Astrocyte of the spinal cord (primary cell): Measurements from ENCODE around the gene THSD7A.
A peak's percentile ranks its signal among the peaks of the same experiment; 100 is the strongest.

Experiments
- DNase-seq: peaks from one replicate; pipeline ENCODE4 v3.0.0; 2011; ENCODE audit warnings: low read depth, low spot score
- H3K4me3 ChIP-seq: 2 replicates; pipeline ENCODE4 v1.5.1; 2011; ENCODE audit warnings: low read depth, mild to moderate bottlenecking, low read length, moderate library complexity
- in situ Hi-C: cut with HindIII; loops from 2 replicates; pipeline ENCODE4 v1.10.0; 2017; ENCODE audit warnings: low sequenced_read_pairs
- TF ChIP-seq, protein P1 (sequence below): IDR thresholded peaks from 2 replicates; pipeline ENCODE4 v1.5.1; 2012; ENCODE audit warnings: low read depth, mild to moderate bottlenecking, low read length, inconsistent platforms

The THSD7A gene

GRCh38 chr7:11788568-11788967, 43.4 kb downstream of the THSD7A start:
- no peak for DNase-seq
- in situ Hi-C loops: no loop called here
- TF ChIP-seq, protein P1, sequence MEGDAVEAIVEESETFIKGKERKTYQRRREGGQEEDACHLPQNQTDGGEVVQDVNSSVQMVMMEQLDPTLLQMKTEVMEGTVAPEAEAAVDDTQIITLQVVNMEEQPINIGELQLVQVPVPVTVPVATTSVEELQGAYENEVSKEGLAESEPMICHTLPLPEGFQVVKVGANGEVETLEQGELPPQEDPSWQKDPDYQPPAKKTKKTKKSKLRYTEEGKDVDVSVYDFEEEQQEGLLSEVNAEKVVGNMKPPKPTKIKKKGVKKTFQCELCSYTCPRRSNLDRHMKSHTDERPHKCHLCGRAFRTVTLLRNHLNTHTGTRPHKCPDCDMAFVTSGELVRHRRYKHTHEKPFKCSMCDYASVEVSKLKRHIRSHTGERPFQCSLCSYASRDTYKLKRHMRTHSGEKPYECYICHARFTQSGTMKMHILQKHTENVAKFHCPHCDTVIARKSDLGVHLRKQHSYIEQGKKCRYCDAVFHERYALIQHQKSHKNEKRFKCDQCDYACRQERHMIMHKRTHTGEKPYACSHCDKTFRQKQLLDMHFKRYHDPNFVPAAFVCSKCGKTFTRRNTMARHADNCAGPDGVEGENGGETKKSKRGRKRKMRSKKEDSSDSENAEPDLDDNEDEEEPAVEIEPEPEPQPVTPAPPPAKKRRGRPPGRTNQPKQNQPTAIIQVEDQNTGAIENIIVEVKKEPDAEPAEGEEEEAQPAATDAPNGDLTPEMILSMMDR: no peak
- H3K4me3 ChIP-seq: no peak overlapping the region

GRCh38 chr7:11787534-11787933, 44.5 kb downstream of the THSD7A start:
- in situ Hi-C loops: no loop called here
- DNase-seq: no peak

DNA sequence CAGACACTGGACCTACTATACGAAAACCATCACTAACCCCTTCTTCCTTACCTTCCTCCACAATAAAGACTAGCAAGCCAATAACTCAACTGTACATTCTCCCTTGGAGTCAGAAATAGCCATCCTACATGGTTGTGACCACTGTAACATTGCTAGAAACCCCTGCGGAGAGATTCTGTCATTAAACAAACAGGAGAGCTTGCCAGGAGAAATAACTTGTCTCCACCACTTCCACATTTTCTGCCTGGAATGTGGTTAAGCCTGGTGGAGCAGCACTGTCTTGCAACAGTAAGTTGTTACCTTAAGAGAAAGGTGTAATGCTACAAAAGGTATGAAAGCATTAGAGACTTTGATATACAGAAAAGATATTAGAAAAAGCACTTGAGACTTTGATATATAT, 45.8 kb downstream of the THSD7A start:
- in situ Hi-C loops: no loop called here
- no peak overlapping the region for H3K4me3 ChIP-seq
- TF ChIP-seq, protein P1: no peak
- peak; percentile 93 for DNase-seq

More at GRCh38 chr7:11787534-11787933, 44.5 kb downstream of the THSD7A start:
- TF ChIP-seq, protein P1: no peak
- H3K4me3 ChIP-seq: no peak overlapping the region

DNA sequence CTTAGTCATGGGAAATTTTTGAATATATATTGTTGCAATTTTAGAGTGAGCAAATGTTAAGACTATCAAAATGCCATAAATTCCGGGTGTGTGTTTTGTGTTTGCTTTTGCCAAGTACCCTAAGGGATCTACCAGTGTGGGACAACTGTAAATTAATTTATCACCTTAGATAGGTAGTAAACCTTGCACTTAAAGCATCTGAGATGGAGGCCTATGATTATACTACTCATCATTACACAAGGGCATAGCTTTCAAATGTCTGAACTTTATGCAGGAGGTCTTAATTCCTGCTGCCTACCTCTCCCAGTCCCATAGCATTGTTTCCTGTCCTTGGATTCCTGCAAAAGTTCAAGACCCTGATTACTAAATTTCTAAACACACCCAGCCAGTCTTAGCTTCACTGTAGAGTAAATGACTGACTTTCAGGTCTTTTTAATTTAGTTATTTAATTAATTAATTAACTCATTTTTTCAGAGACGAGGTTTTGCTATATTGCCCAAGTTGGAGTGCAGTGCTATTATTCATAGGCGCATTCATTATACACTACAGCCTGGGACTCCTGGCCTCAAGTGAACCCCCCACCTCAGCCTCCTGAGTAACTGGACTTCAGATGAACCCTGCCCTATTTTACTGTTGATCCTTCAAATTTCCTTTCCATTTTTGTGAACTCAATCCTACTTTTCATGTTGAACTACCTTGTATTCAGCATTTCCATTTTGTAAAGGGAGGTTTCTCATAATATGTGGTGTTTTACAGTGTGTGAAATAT, 47.0 kb downstream of the THSD7A start:
- in situ Hi-C loops: no loop called here
- TF ChIP-seq, protein P1: no peak
- DNase-seq: no peak
- H3K4me3 ChIP-seq: no peak overlapping the region

DNA sequence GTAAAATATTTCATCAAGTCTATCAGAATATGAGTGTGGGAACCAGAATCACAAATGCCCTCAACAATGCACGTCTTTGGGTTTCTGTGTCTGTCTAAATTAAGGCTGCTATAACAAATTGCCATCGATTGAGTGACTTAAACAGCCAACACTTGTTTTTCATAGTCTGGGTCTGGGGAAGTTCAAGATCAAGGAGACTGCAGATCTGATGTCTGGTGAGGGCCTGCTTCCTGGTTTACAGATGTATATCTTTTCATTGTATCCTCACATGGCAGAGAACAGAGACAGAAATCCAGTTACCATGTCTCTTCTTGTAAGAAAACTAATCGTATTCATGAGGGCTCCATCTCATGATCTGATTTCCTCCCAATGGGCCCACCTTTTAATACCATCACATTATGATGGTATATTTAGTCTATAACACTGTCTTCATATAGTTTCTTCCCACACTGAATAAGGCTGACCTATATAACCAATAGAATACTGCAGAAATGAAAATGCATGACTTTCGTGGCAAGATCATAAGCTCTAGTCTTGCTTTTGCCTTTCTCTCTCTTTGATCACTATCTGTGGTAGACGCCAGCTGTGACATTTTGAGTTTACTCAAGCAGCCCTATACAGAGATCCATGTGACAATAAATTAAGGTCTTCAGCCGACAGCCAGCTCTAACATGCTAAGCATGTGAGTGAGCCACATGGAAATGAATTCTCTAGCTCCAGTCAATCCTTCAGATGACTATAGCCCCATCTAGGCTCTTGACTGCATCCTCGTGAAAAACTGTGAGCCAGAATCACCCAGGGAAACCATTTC, 51.9 kb downstream of the THSD7A start:
- TF ChIP-seq, protein P1: no peak
- in situ Hi-C loops: no loop called here

GRCh38 chr7:11776039-11776438, 56.0 kb downstream of the THSD7A start:
- H3K4me3 ChIP-seq: no peak overlapping the region
- TF ChIP-seq, protein P1: no peak
- no peak for DNase-seq
- in situ Hi-C loops: no loop called here

More for the DNA sequence above, 51.9 kb downstream of the THSD7A start:
- no peak overlapping the region for H3K4me3 ChIP-seq
- DNase-seq: no peak
